Lower leg skin (tissue), 3 donors: ENCODE data around the gene SREK1IP1.

ENCODE experiments used
- CTCF ChIP-seq, 3 donors: fragments of 450-650 bp; IDR thresholded peaks; one replicate each; pipeline ENCODE4 v1.5.1; 2016; ENCODE audit warnings: antibody characterized with exemption in 3 of 3, mild to moderate bottlenecking in 3 of 3, moderate library complexity in 2 of 3
- POLR2A ChIP-seq, 2 donors: fragments of 450-650 bp; IDR thresholded peaks; one replicate each; pipeline ENCODE4 v1.6.1; 2016 to 2017; ENCODE audit warnings: antibody characterized with exemption in 2 of 2, mild to moderate bottlenecking in 1 of 2, moderate library complexity in 1 of 2

GRCh38 chr5:64767959-64768357, 533 bp downstream of the SREK1IP1 start:
- TF ChIP-seq CTCF (IDR thresholded peaks at IDR 0.05) (no peak), POLR2A (IDR thresholded peaks at IDR 0.05) (no peak)
